DOHH2 (cell line): ENCODE results near the gene TANC2.

ENCODE experiments used
- EZH2phosphoT487 ChIP-seq: fragments of 200-600 bp; sonication (generic); IDR thresholded peaks from 2 replicates; pipeline ENCODE4 v1.6.1; 2017; ENCODE audit warnings: borderline replicate concordance, mild to moderate bottlenecking, antibody characterized with exemption, low read length, moderate library complexity, mixed read lengths
- TF ChIP-seq, protein P1 (sequence below): fragments of 200-600 bp; sonication (generic); IDR thresholded peaks from one replicate; pipeline ENCODE4 v1.5.1; 2014; ENCODE audit warnings: antibody characterized with exemption, mild to moderate bottlenecking, low read depth, low read length; ENCODE audit not compliant: poor library complexity, severe bottlenecking

DNA sequence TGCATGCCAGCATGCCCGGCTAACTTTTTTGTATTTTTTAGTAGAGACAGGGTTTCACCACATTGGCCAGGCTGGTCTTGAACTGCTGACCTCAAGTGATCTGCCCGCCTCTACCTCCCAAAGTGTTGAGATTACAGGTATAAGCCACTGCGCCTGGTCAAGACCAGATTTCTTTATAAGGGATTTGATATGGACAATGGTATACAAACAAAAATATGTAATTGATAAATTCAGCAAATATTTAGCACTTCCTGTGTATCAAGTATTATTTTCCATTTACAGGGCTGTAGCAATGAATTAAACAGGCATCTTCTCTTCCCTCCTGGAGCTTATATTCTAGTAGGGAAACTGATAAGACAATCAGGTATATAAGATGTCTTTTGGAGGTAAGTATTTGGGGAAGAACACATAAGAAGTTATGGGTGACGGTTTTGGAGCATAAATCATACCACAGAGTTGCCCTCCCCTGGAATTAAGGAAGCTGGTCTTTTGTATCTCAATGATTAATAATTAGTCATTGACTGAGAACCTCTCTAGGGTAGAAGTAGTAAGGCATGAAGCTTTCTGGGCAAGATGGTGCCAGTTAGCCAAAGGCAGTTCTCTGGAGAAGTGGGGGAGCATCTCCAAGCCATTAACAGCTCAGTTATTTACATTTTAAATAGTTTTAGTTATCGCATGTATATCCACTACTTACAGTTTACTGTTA lies 35.8 kb downstream of the TANC2 start:
- TF ChIP-seq, protein P1, sequence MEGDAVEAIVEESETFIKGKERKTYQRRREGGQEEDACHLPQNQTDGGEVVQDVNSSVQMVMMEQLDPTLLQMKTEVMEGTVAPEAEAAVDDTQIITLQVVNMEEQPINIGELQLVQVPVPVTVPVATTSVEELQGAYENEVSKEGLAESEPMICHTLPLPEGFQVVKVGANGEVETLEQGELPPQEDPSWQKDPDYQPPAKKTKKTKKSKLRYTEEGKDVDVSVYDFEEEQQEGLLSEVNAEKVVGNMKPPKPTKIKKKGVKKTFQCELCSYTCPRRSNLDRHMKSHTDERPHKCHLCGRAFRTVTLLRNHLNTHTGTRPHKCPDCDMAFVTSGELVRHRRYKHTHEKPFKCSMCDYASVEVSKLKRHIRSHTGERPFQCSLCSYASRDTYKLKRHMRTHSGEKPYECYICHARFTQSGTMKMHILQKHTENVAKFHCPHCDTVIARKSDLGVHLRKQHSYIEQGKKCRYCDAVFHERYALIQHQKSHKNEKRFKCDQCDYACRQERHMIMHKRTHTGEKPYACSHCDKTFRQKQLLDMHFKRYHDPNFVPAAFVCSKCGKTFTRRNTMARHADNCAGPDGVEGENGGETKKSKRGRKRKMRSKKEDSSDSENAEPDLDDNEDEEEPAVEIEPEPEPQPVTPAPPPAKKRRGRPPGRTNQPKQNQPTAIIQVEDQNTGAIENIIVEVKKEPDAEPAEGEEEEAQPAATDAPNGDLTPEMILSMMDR, result no peak
- TF ChIP-seq EZH2phosphoT487, result no peak
